Endothelial cell of umbilical vein (primary cell): ENCODE data around the gene NLRP9. TPM values are rescaled to one million over a fixed set of nuclear protein-coding genes. Genes with fewer than 3 reads are reported as not detected.

Experiments used
- BruUV-seq: library from RNA; stranded (reverse); fragments of 400-500 nt; replicated peaks from 2 replicates; lab custom pipeline; 2021; lab: Mats Ljungman, UMichigan
- CTCF ChIA-PET: fragments of 300-600, 350-600 bp; sonication (Branson Sonifier 250); formaldehyde crosslinking; loops from one replicate; lab custom pipeline; 2021; ENCODE audit warnings: antibody characterized with exemption, inconsistent platforms; lab: Charles Lee
- POLR2A ChIA-PET: fragments of 300-600, 350-600 bp; sonication (Branson Sonifier 250); formaldehyde crosslinking; loops from one replicate; lab custom pipeline; 2021; ENCODE audit warnings: antibody characterized with exemption, inconsistent platforms; lab: Charles Lee
- DNase-seq: peaks from one replicate; pipeline ENCODE4 v3.0.0-alpha.2; 2011; ENCODE audit warnings: low read depth, low spot score
- FAIRE-seq: peaks from 2 replicates; lab custom pipeline; 2011; peaks lifted over from hg19 to GRCh38; lab: Jason Lieb, UNC
- H2AFZ ChIP-seq: 2 replicates; pipeline ENCODE4 v1.6.0; 2012; ENCODE audit warnings: low read depth, low read length, control low read depth, inconsistent platforms
- H3K27ac ChIP-seq: 2 replicates; pipeline ENCODE4 v1.5.1; 2011; ENCODE audit warnings: low read depth, mild to moderate bottlenecking, control low read depth, low read length, moderate library complexity; ENCODE audit not compliant: insufficient read depth
- H3K27me3 ChIP-seq, 2 experiments: 2 replicates each; pipeline versions ENCODE4 v1.6.0 to v1.6.1; 2011; ENCODE audit warnings: low read length in 2 of 2, mixed read lengths in 1 of 2; ENCODE audit not compliant: control insufficient read depth in 2 of 2, insufficient read depth in 2 of 2
- H3K36me3 ChIP-seq, 2 experiments: 2 replicates in 1 of 2; 3 replicates in 1 of 2; pipeline ENCODE4 v1.5.1; 2011; ENCODE audit warnings: low read length in 2 of 2, mild to moderate bottlenecking in 1 of 2, moderate library complexity in 1 of 2; ENCODE audit not compliant: control insufficient read depth in 2 of 2, insufficient read depth in 2 of 2; ENCODE audit errors: extremely low read depth in 1 of 2
- H3K4me1 ChIP-seq: 3 replicates; pipeline ENCODE4 v1.5.1; 2011; ENCODE audit warnings: mild to moderate bottlenecking, low read length; ENCODE audit not compliant: control insufficient read depth, insufficient read depth; ENCODE audit errors: extremely low read depth
- H3K4me2 ChIP-seq: 2 replicates; pipeline ENCODE4 v1.6.1; 2011; ENCODE audit warnings: low read length, control low read depth, mixed read lengths; ENCODE audit not compliant: insufficient read depth
- H3K4me3 ChIP-seq, 3 experiments: fragments of 200-600 bp in 1 of 3; sonication (generic), shearing (Covaris generic) in 1 of 3; replicated peaks in 1 of 3; 2 replicates each; pipeline ENCODE4 v1.5.1; 2011 to 2016; ENCODE audit warnings: control low read depth in 3 of 3, low read length in 3 of 3, mild to moderate bottlenecking in 2 of 3, inconsistent platforms in 1 of 3, low read depth in 1 of 3, moderate library complexity in 1 of 3; ENCODE audit not compliant: insufficient read depth in 1 of 3
- H3K79me2 ChIP-seq: 2 replicates; pipeline ENCODE4 v1.6.0; 2012; ENCODE audit warnings: low read length, inconsistent platforms; ENCODE audit not compliant: control insufficient read depth, insufficient read depth
- H3K9ac ChIP-seq: replicated peaks from 2 replicates; pipeline ENCODE3; 2011; ENCODE audit warnings: low read length, control low read depth; ENCODE audit not compliant: insufficient read depth; ENCODE audit errors: extremely low read depth
- H3K9me1 ChIP-seq: replicated peaks from 3 replicates; pipeline ENCODE4 v1.6.0; 2011; ENCODE audit warnings: mild to moderate bottlenecking, low read length; ENCODE audit not compliant: control insufficient read depth, insufficient read depth; ENCODE audit errors: extremely low read depth
- H3K9me3 ChIP-seq: replicated peaks from 2 replicates; pipeline ENCODE4 v1.5.1; 2012; ENCODE audit warnings: low read length, inconsistent platforms; ENCODE audit not compliant: control insufficient read depth, insufficient read depth
- H4K20me1 ChIP-seq: replicated peaks from 2 replicates; pipeline ENCODE3; 2011; ENCODE audit warnings: mild to moderate bottlenecking, low read length; ENCODE audit not compliant: control insufficient read depth, insufficient read depth; ENCODE audit errors: extremely low read depth
- CTCF ChIP-seq, 2 donors: IDR thresholded peaks; 1 replicate in 1 of 2; 2 replicates in 1 of 2; pipeline ENCODE4 v1.5.1; 2011; ENCODE audit warnings: low read length in 2 of 2, mild to moderate bottlenecking in 2 of 2, moderate library complexity in 2 of 2, control low read depth in 1 of 2, inconsistent platforms in 1 of 2, low read depth in 1 of 2; ENCODE audit not compliant: insufficient read depth in 1 of 2; ENCODE audit errors: extremely low read depth in 1 of 2
- EZH2 ChIP-seq: IDR thresholded peaks from 2 replicates; pipeline ENCODE4 v1.6.1; 2012; ENCODE audit warnings: borderline replicate concordance, low read depth, mild to moderate bottlenecking, moderate library complexity, low read length, inconsistent platforms; ENCODE audit not compliant: severe bottlenecking
- FOS ChIP-seq: IDR thresholded peaks from 2 replicates; pipeline ENCODE4 v1.6.1; 2011; ENCODE audit warnings: mild to moderate bottlenecking, low read length, moderate library complexity, borderline replicate concordance; ENCODE audit not compliant: insufficient read depth
- GATA2 ChIP-seq: IDR thresholded peaks from 2 replicates; pipeline ENCODE4 v1.7.0; 2011; ENCODE audit warnings: low read depth, mild to moderate bottlenecking, moderate library complexity, mixed read lengths, low read length; ENCODE audit not compliant: insufficient read length, insufficient read depth
- JUN ChIP-seq: IDR thresholded peaks from 2 replicates; pipeline ENCODE4 v1.6.1; 2011; ENCODE audit warnings: borderline replicate concordance, low read depth; ENCODE audit not compliant: insufficient read length, insufficient read depth
- MAX ChIP-seq: IDR thresholded peaks from 2 replicates; pipeline ENCODE4 v1.6.1; 2011; ENCODE audit not compliant: insufficient read depth, insufficient read length
- MYC ChIP-seq: IDR thresholded peaks from one replicate; pipeline ENCODE4 v1.6.1; 2011; ENCODE audit warnings: mild to moderate bottlenecking, low read depth, low read length
- POLR2A ChIP-seq: IDR thresholded peaks from 2 replicates; pipeline ENCODE4 v1.6.1; 2012; ENCODE audit warnings: low read depth, mild to moderate bottlenecking, control low read depth, low read length
- POLR2AphosphoS5 ChIP-seq: IDR thresholded peaks from 2 replicates; pipeline ENCODE4 v1.6.1; 2012; ENCODE audit warnings: low read depth, mild to moderate bottlenecking, control low read depth, low read length, moderate library complexity; ENCODE audit not compliant: insufficient read depth
- dilution Hi-C: fragments of 300-500 bp; cut with MboI; formaldehyde crosslinking; loops from one replicate; pipeline ENCODE4 v1.15.0; 2019; ENCODE audit warnings: low sequenced_read_pairs; ENCODE audit not compliant: extremely low pct_ligation_motif_present
- intact Hi-C: fragments of 100-400 bp; cut with micrococcal nuclease; formaldehyde crosslinking; loops from one replicate; pipeline ENCODE4 v1.10.0; 2022
- polyA plus RNA-seq, 4 experiments: library from polyadenylated mRNA; depleted of rRNA in 3 of 4; stranded (reverse) in 3 of 4; unstranded in 1 of 4; fragments of >200 nt; gene quantifications; 2 replicates each; pipeline versions ENCODE4 v1.2.1 to v1.2.3, GENCODE V29; 2011 to 2012; ENCODE audit warnings: missing spikeins in 1 of 4
- total RNA-seq: library from RNA; stranded (reverse); gene quantifications from 2 replicates; pipeline ENCODE4 v1.2.3, GENCODE V29; 2021

The NLRP9 gene
- total and polyA plus RNA-seq, 2 donors (not counting 3 experiments of a cell fraction or from before 2014, with no cell fraction given): not detected

GRCh38 chr19:55673465-55673864 lies 64.7 kb downstream of the NLRP9 start:
- BruUV-seq: no TSS peak
- CTCF ChIA-PET: interaction anchor here (1.2 to 1.3 kb wide), 3 partner anchors 17 to 41 kb away, joined by 3 to 6 read pairs (median 6); partner anchors contain the start of gene U2AF2
- Histone ChIP-seq H3K27me3 (no peaks in the 10 kb centered on the region), H2AFZ (no peak overlapping the region), H4K20me1 (peaks cover 5% of the 10 kb centered on the region), H3K4me3 (no peak overlapping the region), H3K4me2 (no peak overlapping the region), H3K27ac (no peak overlapping the region), H3K36me3 (peaks cover 15 to 24% of the 10 kb centered on the region in 2 experiments), H3K9ac (no peak overlapping the region), H3K9me1 (no peaks in the 10 kb centered on the region), H3K79me2 (peaks cover 79% of the 10 kb centered on the region), H3K4me1 (peaks cover 35% of the 10 kb centered on the region), H3K9me3 (no peaks in the 10 kb centered on the region)
- no peak for FAIRE-seq
- no peak for DNase-seq
- intact Hi-C loops: no loop called here
- dilution Hi-C loops: no loop called here
- POLR2A ChIA-PET: interaction anchor here (1.3 kb wide), 1 partner anchor 9 kb away, joined by 3 read pairs; no protein-coding TSS in a partner anchor
- no peak for TF ChIP-seq FOS
- TF ChIP-seq POLR2A: no peak
- no peak for TF ChIP-seq CTCF (IDR thresholded peaks at IDR 0.05; ENCODE audit: extremely low read depth in 1 of 2, insufficient read depth in 1 of 2, low read depth in 1 of 2, low read length in 2 of 2)
- no peak for TF ChIP-seq JUN
- TF ChIP-seq MAX: no peak
- TF ChIP-seq POLR2AphosphoS5: no peak
- TF ChIP-seq MYC: no peak
- TF ChIP-seq GATA2: no peak
- no peak for TF ChIP-seq EZH2
